ENCODE measurements around the gene OTOL1.

DNA sequence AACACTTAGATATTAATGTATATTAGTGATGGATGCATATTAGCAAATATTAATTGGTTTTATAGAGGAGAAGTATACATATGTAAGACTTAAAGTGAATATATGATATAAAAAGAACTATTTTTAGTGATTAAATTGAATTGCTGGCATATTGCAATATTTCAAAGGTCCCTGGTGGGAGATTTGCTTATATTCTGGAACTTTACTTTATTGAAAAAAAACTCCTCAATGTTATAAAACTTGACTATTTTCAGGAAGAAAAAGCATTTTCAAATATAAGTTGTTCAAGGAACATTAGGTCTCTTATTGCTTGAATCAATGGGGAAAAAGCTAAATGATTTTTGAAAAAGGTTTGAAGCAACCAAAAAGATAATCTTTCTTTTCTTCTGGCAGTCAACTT lies 21.4 kb upstream of the OTOL1 start:
- no peak for TF ChIP-seq EZH2 (IDR thresholded peaks at IDR 0.05; ENCODE audit: borderline replicate concordance, low read depth, low read length, poor library complexity, severe bottlenecking)
- TF ChIP-seq, protein P1, sequence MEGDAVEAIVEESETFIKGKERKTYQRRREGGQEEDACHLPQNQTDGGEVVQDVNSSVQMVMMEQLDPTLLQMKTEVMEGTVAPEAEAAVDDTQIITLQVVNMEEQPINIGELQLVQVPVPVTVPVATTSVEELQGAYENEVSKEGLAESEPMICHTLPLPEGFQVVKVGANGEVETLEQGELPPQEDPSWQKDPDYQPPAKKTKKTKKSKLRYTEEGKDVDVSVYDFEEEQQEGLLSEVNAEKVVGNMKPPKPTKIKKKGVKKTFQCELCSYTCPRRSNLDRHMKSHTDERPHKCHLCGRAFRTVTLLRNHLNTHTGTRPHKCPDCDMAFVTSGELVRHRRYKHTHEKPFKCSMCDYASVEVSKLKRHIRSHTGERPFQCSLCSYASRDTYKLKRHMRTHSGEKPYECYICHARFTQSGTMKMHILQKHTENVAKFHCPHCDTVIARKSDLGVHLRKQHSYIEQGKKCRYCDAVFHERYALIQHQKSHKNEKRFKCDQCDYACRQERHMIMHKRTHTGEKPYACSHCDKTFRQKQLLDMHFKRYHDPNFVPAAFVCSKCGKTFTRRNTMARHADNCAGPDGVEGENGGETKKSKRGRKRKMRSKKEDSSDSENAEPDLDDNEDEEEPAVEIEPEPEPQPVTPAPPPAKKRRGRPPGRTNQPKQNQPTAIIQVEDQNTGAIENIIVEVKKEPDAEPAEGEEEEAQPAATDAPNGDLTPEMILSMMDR (conservative IDR thresholded peaks at IDR 0.05; ENCODE audit: low read depth, low read length): no peak
